HCT116 (cell line): ENCODE results near the gene ASAP2. TPM values are rescaled to one million over a fixed set of nuclear protein-coding genes. Genes with fewer than 3 reads are reported as not detected.

ENCODE experiments used
- ATAC-seq: fragments of 200-7000 bp; cut with Tn5 transposase; 2 replicates; pipeline ENCODE4 v1.9.1; 2020; ENCODE audit warnings: mild to moderate bottlenecking, moderate library complexity
- BruUV-seq: library from RNA; stranded (reverse); fragments of 400-500 nt; replicated peaks from 2 replicates; lab custom pipeline; 2021; lab: Mats Ljungman, UMichigan
- CTCF ChIA-PET: fragments of 300-600 bp; sonication (Branson Sonifier 250); formaldehyde crosslinking; loops from one replicate; lab custom pipeline; 2021; ENCODE audit warnings: antibody characterized with exemption; lab: Charles Lee
- POLR2A ChIA-PET: fragments of 300-600, 350-600 bp; sonication (Branson Sonifier 250); formaldehyde crosslinking; loops from one replicate; lab custom pipeline; 2021; ENCODE audit warnings: antibody characterized with exemption; lab: Charles Lee
- RAD21 ChIA-PET, 2 experiments: fragments of 300-600 bp; sonication (Branson Sonifier 250); formaldehyde crosslinking; loops; one replicate each; lab custom pipeline; 2023; ENCODE audit warnings: low total read pairs in 2 of 2; ENCODE audit not compliant: uncharacterized antibody in 2 of 2, unreplicated experiment in 2 of 2, low non-redundant PET in 1 of 2; lab: Charles Lee
- DNase-seq: peaks from one replicate; pipeline ENCODE4 v3.0.0-alpha.2; 2010; ENCODE audit warnings: low read depth, low spot score
- H2AFZ ChIP-seq: fragments of 200-600 bp; shearing (Covaris generic), sonication (generic); 2 replicates; pipeline ENCODE4 v1.6.1; 2017; ENCODE audit warnings: low read depth, mixed run types, mixed read lengths, antibody characterized with exemption, low read length; ENCODE audit not compliant: poor library complexity, severe bottlenecking
- H3K27ac ChIP-seq: 2 replicates; pipeline ENCODE4 v1.5.1; 2012; ENCODE audit warnings: low read depth, low read length
- H3K27me3 ChIP-seq: fragments of 200-600 bp; sonication (generic); 2 replicates; pipeline ENCODE4 v1.6.1; 2016; ENCODE audit warnings: mixed run types, low read length, mixed read lengths; ENCODE audit not compliant: insufficient read depth
- H3K36me3 ChIP-seq, 2 experiments: fragments of 200-500 bp in 1 of 2; fragments of 200-600 bp in 1 of 2; sonication (Bioruptor generic) in 1 of 2; sonication (generic) in 1 of 2; 2 replicates each; pipeline versions ENCODE4 v1.5.1 to v1.6.1; 2014 to 2016; ENCODE audit warnings: low read length in 2 of 2, inconsistent platforms in 1 of 2, mixed read lengths in 1 of 2, mixed run types in 1 of 2; ENCODE audit not compliant: insufficient read depth in 2 of 2, control insufficient read depth in 1 of 2
- H3K4me1 ChIP-seq, 2 experiments: fragments of 200-600 bp in 1 of 2; sonication (generic) in 1 of 2; 2 replicates each; pipeline versions ENCODE4 v1.5.1 to v1.6.1; 2012 to 2017; ENCODE audit warnings: low read length in 2 of 2, inconsistent platforms in 1 of 2, mild to moderate bottlenecking in 1 of 2, mixed read lengths in 1 of 2, mixed run types in 1 of 2, moderate library complexity in 1 of 2; ENCODE audit not compliant: insufficient read depth in 2 of 2, control insufficient read depth in 1 of 2
- H3K4me2 ChIP-seq: fragments of 200-600 bp; sonication (generic); 2 replicates; pipeline ENCODE4 v1.6.1; 2017; ENCODE audit warnings: mixed run types, low read length, mixed read lengths
- H3K4me3 ChIP-seq, 2 experiments: fragments of 200-600 bp in 1 of 2; sonication (generic) in 1 of 2; replicated peaks in 1 of 2; 2 replicates each; pipeline ENCODE4 v1.5.1; 2011 to 2016; ENCODE audit warnings: low read length in 2 of 2, control low read depth in 1 of 2, low read depth in 1 of 2, mild to moderate bottlenecking in 1 of 2, mixed read lengths in 1 of 2, mixed run types in 1 of 2
- H3K79me2 ChIP-seq: fragments of 200-600 bp; sonication (generic); 2 replicates; pipeline ENCODE4 v1.6.1; 2017; ENCODE audit warnings: mild to moderate bottlenecking, mixed run types, low read length, moderate library complexity, mixed read lengths; ENCODE audit not compliant: insufficient read depth
- H3K9ac ChIP-seq: fragments of 200-600 bp; sonication (generic); 2 replicates; pipeline ENCODE4 v1.6.1; 2016; ENCODE audit warnings: low read length, mixed read lengths
- H3K9me2 ChIP-seq: fragments of 200-600 bp; sonication (generic), shearing (Covaris generic); 2 replicates; pipeline ENCODE4 v1.6.1; 2017; ENCODE audit warnings: mixed run types, mild to moderate bottlenecking, moderate library complexity; ENCODE audit not compliant: insufficient read depth
- H3K9me3 ChIP-seq, 2 experiments: fragments of 200-500 bp in 1 of 2; fragments of 200-600 bp in 1 of 2; sonication (Bioruptor generic) in 1 of 2; sonication (generic) in 1 of 2; 2 replicates each; pipeline ENCODE4 v1.6.1; 2014 to 2017; ENCODE audit warnings: low read length in 2 of 2, mixed read lengths in 2 of 2, inconsistent platforms in 1 of 2, low read depth in 1 of 2, mild to moderate bottlenecking in 1 of 2, mixed run types in 1 of 2, moderate library complexity in 1 of 2; ENCODE audit not compliant: control insufficient read depth in 1 of 2, insufficient read depth in 1 of 2
- H4K20me1 ChIP-seq: fragments of 200-600 bp; sonication (generic), shearing (Covaris generic); 2 replicates; pipeline ENCODE4 v1.6.1; 2017; ENCODE audit warnings: mixed run types, mild to moderate bottlenecking, moderate library complexity; ENCODE audit not compliant: insufficient read depth
- CBX3 ChIP-seq: IDR thresholded peaks from 2 replicates; pipeline ENCODE4 v1.6.1; 2012; ENCODE audit warnings: low read depth
- CEBPB ChIP-seq: IDR thresholded peaks from 2 replicates; pipeline ENCODE4 v1.6.1; 2012; ENCODE audit warnings: low read depth
- EGR1 ChIP-seq: IDR thresholded peaks from 2 replicates; pipeline ENCODE4 v1.6.1; 2012; ENCODE audit warnings: low read depth
- EZH2 ChIP-seq: fragments of 200-600 bp; sonication (generic); IDR thresholded peaks from 2 replicates; pipeline ENCODE4 v1.6.1; 2017; ENCODE audit warnings: antibody characterized with exemption, mixed run types
- EZH2phosphoT487 ChIP-seq: fragments of 200-600 bp; IDR thresholded peaks from 2 replicates; pipeline ENCODE4 v1.6.1; 2018; ENCODE audit warnings: antibody characterized with exemption, borderline replicate concordance
- JUND ChIP-seq: IDR thresholded peaks from 2 replicates; pipeline ENCODE4 v1.6.1; 2012
- POLR2A ChIP-seq: IDR thresholded peaks from 2 replicates; pipeline ENCODE4 v1.7.0; 2011; ENCODE audit warnings: borderline replicate concordance; ENCODE audit not compliant: insufficient read depth, insufficient read length; ENCODE audit errors: extremely low read depth
- POLR2AphosphoS5 ChIP-seq: IDR thresholded peaks from 2 replicates; pipeline ENCODE4 v1.6.1; 2011; ENCODE audit warnings: mild to moderate bottlenecking, low read depth, low read length, moderate library complexity
- SIN3A ChIP-seq: IDR thresholded peaks from 2 replicates; pipeline ENCODE4 v1.6.1; 2012; ENCODE audit warnings: low read depth
- TCF7L2 ChIP-seq: IDR thresholded peaks from 2 replicates; pipeline ENCODE4 v1.7.0; 2011; ENCODE audit warnings: borderline replicate concordance, inconsistent platforms; ENCODE audit not compliant: insufficient read depth, insufficient read length; ENCODE audit errors: extremely low read depth
- ZFX ChIP-seq: fragments of 450-650 bp; IDR thresholded peaks from 2 replicates; pipeline ENCODE4 v1.6.1; 2017
- intact Hi-C: fragments of 100-400 bp; cut with micrococcal nuclease; formaldehyde crosslinking; loops from 2 replicates; pipeline ENCODE4 v1.10.0; 2022
- total RNA-seq: library from RNA; stranded (reverse); gene quantifications from one replicate; pipeline ENCODE4 v1.2.1, GENCODE V29; 2021; ENCODE audit not compliant: unreplicated experiment
- TF ChIP-seq, protein P1 (sequence below): IDR thresholded peaks from 2 replicates; pipeline ENCODE4 v1.6.1; 2011; ENCODE audit warnings: mild to moderate bottlenecking, low read length, moderate library complexity; ENCODE audit not compliant: insufficient replicate concordance; ENCODE audit errors: extremely low read depth
- TF ChIP-seq, protein P2 (sequence below): IDR thresholded peaks from 2 replicates; pipeline ENCODE4 v1.6.1; 2012
- TF ChIP-seq, protein P3 (sequence below): IDR thresholded peaks from 2 replicates; pipeline ENCODE4 v1.6.1; 2012
- TF ChIP-seq, protein P4 (sequence below), 3 experiments: fragments of 200-600 bp in 1 of 3; sonication (generic) in 1 of 3; IDR thresholded peaks in 2 of 3; conservative IDR thresholded peaks in 1 of 3; 2 replicates each; pipeline ENCODE4 v1.5.1; 2012 to 2017; ENCODE audit warnings: low read depth in 2 of 3, low read length in 2 of 3, antibody characterized with exemption in 1 of 3, borderline replicate concordance in 1 of 3, control low read depth in 1 of 3, mild to moderate bottlenecking in 1 of 3, mixed read lengths in 1 of 3, mixed run types in 1 of 3, moderate library complexity in 1 of 3; ENCODE audit not compliant: insufficient read depth in 1 of 3

Gene ASAP2
- total RNA-seq, 1 experiment from 2014 or later = 16.5 TPM

DNA sequence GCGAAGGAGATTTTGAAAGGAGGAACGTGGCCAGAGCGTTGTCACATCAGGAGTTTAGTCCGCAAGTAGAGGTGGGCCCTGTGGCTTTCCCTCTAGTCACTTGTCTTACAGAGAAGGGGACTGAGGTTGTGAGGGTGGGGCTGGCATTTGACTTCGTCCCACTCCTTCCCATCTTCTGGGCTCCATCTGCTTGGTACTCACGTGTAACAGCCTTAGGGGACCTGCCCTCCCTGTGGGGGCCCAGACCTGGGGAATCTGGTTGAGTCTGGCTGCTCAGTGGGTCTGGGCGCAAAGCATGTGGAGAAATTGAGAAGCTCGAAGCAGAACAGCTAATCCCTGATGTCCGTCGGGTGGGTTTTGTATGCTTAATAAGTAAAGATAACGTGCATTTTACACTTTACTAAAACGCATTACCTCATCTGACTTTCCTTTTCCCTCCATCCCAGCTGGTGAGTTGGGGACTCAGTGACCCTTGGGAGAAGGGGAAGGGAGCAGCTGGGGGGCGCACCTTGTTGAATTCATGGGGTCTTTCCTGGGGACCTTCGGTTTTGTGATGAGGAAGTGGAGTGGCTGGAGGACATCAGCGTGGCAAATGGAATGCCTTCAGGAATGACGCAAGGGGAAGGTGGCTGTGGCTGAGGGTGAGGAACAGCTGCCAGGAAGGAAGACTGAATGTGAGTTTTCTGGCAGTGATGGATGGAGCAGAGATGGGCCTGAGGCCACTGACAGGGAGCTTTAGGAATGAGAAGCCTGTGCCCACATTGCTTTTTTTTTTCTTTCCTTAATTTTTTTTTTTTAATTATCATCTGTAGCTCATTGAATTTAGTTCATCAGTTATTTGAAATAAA, 44.8 kb downstream of the ASAP2 start:
- TF ChIP-seq EZH2phosphoT487 (no peak), SIN3A (no peak), POLR2AphosphoS5 (no peak)
- TF ChIP-seq, protein P1, sequence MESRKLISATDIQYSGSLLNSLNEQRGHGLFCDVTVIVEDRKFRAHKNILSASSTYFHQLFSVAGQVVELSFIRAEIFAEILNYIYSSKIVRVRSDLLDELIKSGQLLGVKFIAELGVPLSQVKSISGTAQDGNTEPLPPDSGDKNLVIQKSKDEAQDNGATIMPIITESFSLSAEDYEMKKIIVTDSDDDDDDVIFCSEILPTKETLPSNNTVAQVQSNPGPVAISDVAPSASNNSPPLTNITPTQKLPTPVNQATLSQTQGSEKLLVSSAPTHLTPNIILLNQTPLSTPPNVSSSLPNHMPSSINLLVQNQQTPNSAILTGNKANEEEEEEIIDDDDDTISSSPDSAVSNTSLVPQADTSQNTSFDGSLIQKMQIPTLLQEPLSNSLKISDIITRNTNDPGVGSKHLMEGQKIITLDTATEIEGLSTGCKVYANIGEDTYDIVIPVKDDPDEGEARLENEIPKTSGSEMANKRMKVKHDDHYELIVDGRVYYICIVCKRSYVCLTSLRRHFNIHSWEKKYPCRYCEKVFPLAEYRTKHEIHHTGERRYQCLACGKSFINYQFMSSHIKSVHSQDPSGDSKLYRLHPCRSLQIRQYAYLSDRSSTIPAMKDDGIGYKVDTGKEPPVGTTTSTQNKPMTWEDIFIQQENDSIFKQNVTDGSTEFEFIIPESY = no peak
- TF ChIP-seq, protein P2, sequence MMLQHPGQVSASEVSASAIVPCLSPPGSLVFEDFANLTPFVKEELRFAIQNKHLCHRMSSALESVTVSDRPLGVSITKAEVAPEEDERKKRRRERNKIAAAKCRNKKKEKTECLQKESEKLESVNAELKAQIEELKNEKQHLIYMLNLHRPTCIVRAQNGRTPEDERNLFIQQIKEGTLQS = no peak
- H3K27ac ChIP-seq = no peak overlapping the region
- intact Hi-C loops = no loop called here
- POLR2A ChIA-PET = no interaction called here
- H3K4me3 ChIP-seq = no peak overlapping the region
- no peaks in the 10 kb centered on the region for H3K9me2 ChIP-seq
- H3K27me3 ChIP-seq = no peaks in the 10 kb centered on the region
- no TSS peak for BruUV-seq
- CTCF ChIA-PET = no interaction called here
- H4K20me1 ChIP-seq = no peaks in the 10 kb centered on the region
- no peak for DNase-seq
- H3K9ac ChIP-seq = no peak overlapping the region
- RAD21 ChIA-PET = no interaction called here
- H3K4me2 ChIP-seq = no peak overlapping the region
- no peaks in the 10 kb centered on the region for H3K9me3 ChIP-seq
- ATAC-seq = no peak; the same call in 1 of the 2 replicates
- peaks cover 0 to 42% of the 10 kb centered on the region in 2 experiments; a peak in 2 of 4 replicates for H3K4me1 ChIP-seq
- H3K79me2 ChIP-seq = peaks cover 21% of the 10 kb centered on the region; the same call in 1 of the 2 replicates
- no peaks in the 10 kb centered on the region for H3K36me3 ChIP-seq
- no peak overlapping the region for H2AFZ ChIP-seq

DNA sequence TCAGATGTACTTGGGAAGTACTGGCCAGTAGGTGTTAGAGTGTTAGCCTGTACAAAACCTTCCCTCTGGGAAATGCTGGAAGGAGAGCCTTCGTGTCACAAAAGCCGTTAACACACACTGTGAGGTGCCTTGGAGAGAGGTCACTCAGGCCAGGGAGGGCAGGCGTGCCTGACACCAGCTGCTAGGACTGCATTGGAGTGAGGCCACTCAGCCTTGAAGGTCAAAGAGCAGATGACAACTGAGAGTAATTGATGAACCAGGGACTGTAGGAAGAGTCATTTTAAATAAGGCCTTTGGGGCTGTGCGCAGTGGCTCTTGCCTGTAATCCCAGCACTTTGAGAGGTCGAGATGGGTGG, 45.4 kb downstream of the ASAP2 start:
- Histone ChIP-seq H3K27ac (no peak overlapping the region), H3K9me2 (no peaks in the 10 kb centered on the region), H3K4me1 (peaks cover 0 to 45% of the 10 kb centered on the region in 2 experiments; a peak in 2 of 4 replicates), H3K79me2 (peaks cover 24% of the 10 kb centered on the region), H3K9me3 (no peaks in the 10 kb centered on the region), H4K20me1 (no peaks in the 10 kb centered on the region), H3K27me3 (no peaks in the 10 kb centered on the region), H3K36me3 (no peaks in the 10 kb centered on the region), H2AFZ (no peak overlapping the region), H3K4me3 (no peak overlapping the region), H3K9ac (no peak overlapping the region), H3K4me2 (no peak overlapping the region)
- intact Hi-C loops = no loop called here
- no peak; the same call in 1 of the 2 replicates for ATAC-seq
- no TSS peak for BruUV-seq
- no peak for DNase-seq
- ChIA-PET CTCF (no interaction called here), RAD21 (no interaction called here), POLR2A (no interaction called here)
- TF ChIP-seq EZH2 = no peak
- no peak for TF ChIP-seq ZFX
- TF ChIP-seq, protein P3, sequence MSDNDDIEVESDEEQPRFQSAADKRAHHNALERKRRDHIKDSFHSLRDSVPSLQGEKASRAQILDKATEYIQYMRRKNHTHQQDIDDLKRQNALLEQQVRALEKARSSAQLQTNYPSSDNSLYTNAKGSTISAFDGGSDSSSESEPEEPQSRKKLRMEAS = no peak
- no peak for TF ChIP-seq JUND
- no peak for TF ChIP-seq TCF7L2
- TF ChIP-seq CEBPB = no peak
- no peak for TF ChIP-seq POLR2A
- TF ChIP-seq POLR2AphosphoS5 = no peak
- TF ChIP-seq, protein P4, sequence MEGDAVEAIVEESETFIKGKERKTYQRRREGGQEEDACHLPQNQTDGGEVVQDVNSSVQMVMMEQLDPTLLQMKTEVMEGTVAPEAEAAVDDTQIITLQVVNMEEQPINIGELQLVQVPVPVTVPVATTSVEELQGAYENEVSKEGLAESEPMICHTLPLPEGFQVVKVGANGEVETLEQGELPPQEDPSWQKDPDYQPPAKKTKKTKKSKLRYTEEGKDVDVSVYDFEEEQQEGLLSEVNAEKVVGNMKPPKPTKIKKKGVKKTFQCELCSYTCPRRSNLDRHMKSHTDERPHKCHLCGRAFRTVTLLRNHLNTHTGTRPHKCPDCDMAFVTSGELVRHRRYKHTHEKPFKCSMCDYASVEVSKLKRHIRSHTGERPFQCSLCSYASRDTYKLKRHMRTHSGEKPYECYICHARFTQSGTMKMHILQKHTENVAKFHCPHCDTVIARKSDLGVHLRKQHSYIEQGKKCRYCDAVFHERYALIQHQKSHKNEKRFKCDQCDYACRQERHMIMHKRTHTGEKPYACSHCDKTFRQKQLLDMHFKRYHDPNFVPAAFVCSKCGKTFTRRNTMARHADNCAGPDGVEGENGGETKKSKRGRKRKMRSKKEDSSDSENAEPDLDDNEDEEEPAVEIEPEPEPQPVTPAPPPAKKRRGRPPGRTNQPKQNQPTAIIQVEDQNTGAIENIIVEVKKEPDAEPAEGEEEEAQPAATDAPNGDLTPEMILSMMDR (IDR thresholded peaks at IDR 0.05 in 2 of 3, conservative IDR thresholded peaks at IDR 0.05 in 1 of 3; ENCODE audit: borderline replicate concordance in 1 of 3, insufficient read depth in 1 of 3, low read depth in 2 of 3, low read length in 2 of 3) = no peak
- TF ChIP-seq EGR1 = no peak
- TF ChIP-seq, protein P2 = no peak
- TF ChIP-seq SIN3A = no peak
- no peak for TF ChIP-seq CBX3
- no peak for TF ChIP-seq EZH2phosphoT487
